ENCODE measurements around the gene GHRHR. TPM values are rescaled to one million over a fixed set of nuclear protein-coding genes. Genes with fewer than 3 reads are reported as not detected.

The GHRHR gene
- total RNA-seq, 3 donors from 2014 or later = not detected

GRCh38 chr7:31004393-31004792 lies 40.6 kb downstream of the GHRHR start:
- no peak for DNase-seq

DNA sequence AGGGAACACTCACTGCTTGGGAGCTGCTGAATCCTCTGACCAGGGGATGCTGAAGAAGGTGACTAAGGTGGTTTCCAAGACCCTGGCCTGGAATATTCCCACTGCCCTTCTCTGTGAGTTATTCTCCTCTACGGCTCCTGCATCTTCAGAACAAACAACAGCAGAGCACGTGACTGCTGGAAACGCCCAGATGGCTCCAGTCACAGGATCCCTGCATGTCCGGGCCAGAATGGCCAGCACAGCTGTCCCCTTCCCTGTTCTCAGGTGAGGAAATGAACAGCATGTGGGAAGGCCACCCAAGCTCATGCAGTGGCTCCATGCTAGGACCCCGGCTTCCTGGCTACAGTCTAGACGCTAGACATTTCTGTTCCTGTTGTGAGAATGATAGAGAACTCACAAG lies 43.1 kb downstream of the GHRHR start:
- no peak for ATAC-seq
- no peak for DNase-seq
- Mint-ChIP-seq H3K27me3 (ENCODE audit: low read depth) (peaks cover 1% of the 10 kb centered on the region), H3K9me3 (no peaks in the 10 kb centered on the region), H3K36me3 (ENCODE audit: insufficient read depth) (no peaks in the 10 kb centered on the region), H3K4me1 (ENCODE audit: low read depth) (no peaks in the 10 kb centered on the region), H3K4me3 (no peak overlapping the region)

More at GRCh38 chr7:31004393-31004792, 40.6 kb downstream of the GHRHR start:
- Mint-ChIP-seq H3K36me3 (ENCODE audit: insufficient read depth) (no peaks in the 10 kb centered on the region), H3K4me1 (ENCODE audit: low read depth) (no peaks in the 10 kb centered on the region), H3K9me3 (no peaks in the 10 kb centered on the region), H3K27me3 (ENCODE audit: low read depth) (no peaks in the 10 kb centered on the region), H3K4me3 (no peak overlapping the region)
- no peak for ATAC-seq

DNA sequence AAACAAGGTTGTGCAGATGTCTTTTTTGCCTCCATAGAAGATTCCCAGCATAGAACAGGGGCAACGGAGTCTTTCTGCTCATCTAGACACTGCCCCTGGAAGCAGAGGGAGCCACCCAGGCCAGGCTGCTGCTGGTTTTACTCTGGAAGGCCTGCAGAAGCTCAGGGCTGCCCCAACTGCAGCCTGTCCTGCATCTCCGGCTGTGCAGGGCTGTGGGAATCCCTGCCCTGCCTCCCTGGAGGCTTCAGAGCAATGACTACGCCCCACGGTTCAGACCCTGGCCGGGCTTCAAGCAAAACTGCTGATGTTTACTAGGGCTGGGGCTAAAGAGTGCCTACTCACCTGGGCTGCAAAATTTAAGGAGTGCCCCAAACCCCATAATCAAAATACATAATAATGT lies 43.9 kb downstream of the GHRHR start:
- no peak for DNase-seq
- no peak for ATAC-seq
- H3K4me3 Mint-ChIP-seq = no peak overlapping the region

DNA sequence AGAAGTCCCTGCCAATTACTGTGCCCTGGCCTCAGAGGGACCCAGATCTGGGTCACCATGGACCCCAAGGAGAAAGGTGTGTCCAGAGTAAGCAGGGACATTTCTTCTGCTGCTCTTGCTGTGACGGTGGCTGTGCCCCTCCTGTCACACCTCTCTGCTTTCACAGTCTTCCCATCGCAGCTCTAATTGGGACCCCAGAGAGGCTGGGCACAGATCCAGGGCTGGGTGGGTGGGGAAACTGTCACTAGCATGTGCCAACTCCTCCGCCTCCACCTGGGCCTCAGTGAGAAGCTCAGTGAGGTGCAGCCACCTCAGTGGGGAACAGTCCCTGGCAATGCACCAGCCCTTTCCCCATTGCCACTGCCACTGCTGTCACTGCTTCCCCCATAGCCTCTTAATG lies 51.1 kb downstream of the GHRHR start:
- peaks cover 11% of the 10 kb centered on the region for H3K27me3 Mint-ChIP-seq (ENCODE audit: low read depth)
- H3K4me1 Mint-ChIP-seq (ENCODE audit: low read depth) = peaks cover 14% of the 10 kb centered on the region
- no peaks in the 10 kb centered on the region for H3K36me3 Mint-ChIP-seq (ENCODE audit: insufficient read depth)
- DNase-seq (no peak), ATAC-seq (no peak)
- no peaks in the 10 kb centered on the region for H3K9me3 Mint-ChIP-seq
- H3K4me3 Mint-ChIP-seq = no peak overlapping the region

More for the DNA sequence above, 43.9 kb downstream of the GHRHR start:
- no peaks in the 10 kb centered on the region for H3K4me1 Mint-ChIP-seq (ENCODE audit: low read depth)
- no peaks in the 10 kb centered on the region for H3K36me3 Mint-ChIP-seq (ENCODE audit: insufficient read depth)
- H3K9me3 Mint-ChIP-seq = no peaks in the 10 kb centered on the region
- peaks cover 1% of the 10 kb centered on the region for H3K27me3 Mint-ChIP-seq (ENCODE audit: low read depth)

- Mint-ChIP-seq H3K4me1 (ENCODE audit: low read depth) (peaks cover 20% of the 10 kb centered on the region), H3K36me3 (ENCODE audit: insufficient read depth) (no peaks in the 10 kb centered on the region), H3K9me3 (no peaks in the 10 kb centered on the region), H3K4me3 (no peak overlapping the region), H3K27me3 (ENCODE audit: low read depth) (peaks cover 10% of the 10 kb centered on the region)
- DNase-seq (no peak), ATAC-seq (no peak)
Observed at GRCh38 chr7:31017032-31017675, 53.4 kb downstream of the GHRHR start.

GRCh38 chr7:31017721-31018120 lies 54.0 kb downstream of the GHRHR start:
- ATAC-seq = no peak
- peaks cover 10% of the 10 kb centered on the region for H3K27me3 Mint-ChIP-seq (ENCODE audit: low read depth)
- H3K9me3 Mint-ChIP-seq = no peaks in the 10 kb centered on the region
- H3K4me1 Mint-ChIP-seq (ENCODE audit: low read depth) = peaks cover 20% of the 10 kb centered on the region
- no peak for DNase-seq
- H3K36me3 Mint-ChIP-seq (ENCODE audit: insufficient read depth) = no peaks in the 10 kb centered on the region
- H3K4me3 Mint-ChIP-seq = no peak overlapping the region

- Mint-ChIP-seq H3K27me3 (ENCODE audit: low read depth) (peaks cover 5% of the 10 kb centered on the region), H3K9me3 (peaks cover 4% of the 10 kb centered on the region), H3K36me3 (ENCODE audit: insufficient read depth) (no peaks in the 10 kb centered on the region), H3K4me3 (no peak overlapping the region), H3K4me1 (ENCODE audit: low read depth) (peaks cover 28% of the 10 kb centered on the region)
- DNase-seq = no peak
- no peak for ATAC-seq
Observed at GRCh38 chr7:31019509-31019908, 55.8 kb downstream of the GHRHR start.

GRCh38 chr7:31020161-31020560 lies 56.4 kb downstream of the GHRHR start:
- H3K9me3 Mint-ChIP-seq = peaks cover 4% of the 10 kb centered on the region
- peaks cover 5% of the 10 kb centered on the region for H3K27me3 Mint-ChIP-seq (ENCODE audit: low read depth)
- no peaks in the 10 kb centered on the region for H3K36me3 Mint-ChIP-seq (ENCODE audit: insufficient read depth)
- H3K4me1 Mint-ChIP-seq (ENCODE audit: low read depth) = peaks cover 28% of the 10 kb centered on the region
- DNase-seq (no peak), ATAC-seq (no peak)
- no peak overlapping the region for H3K4me3 Mint-ChIP-seq

- DNase-seq (no peak), ATAC-seq (no peak)
- no peaks in the 10 kb centered on the region for H3K36me3 Mint-ChIP-seq (ENCODE audit: insufficient read depth)
- H3K9me3 Mint-ChIP-seq = peaks cover 4% of the 10 kb centered on the region
- H3K4me3 Mint-ChIP-seq = no peak overlapping the region
- peaks cover 28% of the 10 kb centered on the region for H3K4me1 Mint-ChIP-seq (ENCODE audit: low read depth)
- H3K27me3 Mint-ChIP-seq (ENCODE audit: low read depth) = peaks cover 5% of the 10 kb centered on the region
Observed at GRCh38 chr7:31020652-31021051, 56.9 kb downstream of the GHRHR start.

DNA sequence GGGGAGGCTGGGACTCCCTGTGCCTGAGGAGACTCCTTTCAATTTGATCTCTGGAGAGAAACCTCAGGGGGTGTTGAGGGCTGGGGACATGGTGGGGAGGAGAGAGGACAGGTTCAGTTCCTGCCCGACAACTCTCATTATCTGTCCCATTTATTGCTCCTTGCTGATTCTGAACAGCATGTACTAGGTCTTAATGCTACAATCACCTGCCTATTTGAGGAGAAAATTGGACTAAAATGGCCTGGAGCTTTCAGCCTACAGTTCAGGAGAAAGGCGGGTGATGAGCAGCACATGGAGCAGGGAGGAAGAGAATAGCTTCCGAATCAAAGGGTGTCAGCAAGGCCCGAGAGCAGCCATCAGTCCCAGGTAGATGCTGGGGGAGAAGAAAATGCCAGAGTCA lies 58.4 kb downstream of the GHRHR start:
- H3K36me3 Mint-ChIP-seq (ENCODE audit: insufficient read depth) = no peaks in the 10 kb centered on the region
- peaks cover 4% of the 10 kb centered on the region for H3K9me3 Mint-ChIP-seq
- ATAC-seq = no peak

GRCh38 chr7:31022726-31023125 lies 59.0 kb downstream of the GHRHR start:
- Mint-ChIP-seq H3K36me3 (ENCODE audit: insufficient read depth) (no peaks in the 10 kb centered on the region), H3K9me3 (peaks cover 4% of the 10 kb centered on the region), H3K4me1 (ENCODE audit: low read depth) (peaks cover 23% of the 10 kb centered on the region), H3K4me3 (no peak overlapping the region), H3K27me3 (ENCODE audit: low read depth) (no peaks in the 10 kb centered on the region)
- DNase-seq = no peak
- no peak for ATAC-seq

More for the DNA sequence above, 58.4 kb downstream of the GHRHR start:
- peaks cover 26% of the 10 kb centered on the region for H3K4me1 Mint-ChIP-seq (ENCODE audit: low read depth)
- no peak overlapping the region for H3K4me3 Mint-ChIP-seq
- no peak for DNase-seq
- H3K27me3 Mint-ChIP-seq (ENCODE audit: low read depth) = no peaks in the 10 kb centered on the region

GRCh38 chr7:31023877-31024276 lies 60.1 kb downstream of the GHRHR start:
- DNase-seq = no peak

DNA sequence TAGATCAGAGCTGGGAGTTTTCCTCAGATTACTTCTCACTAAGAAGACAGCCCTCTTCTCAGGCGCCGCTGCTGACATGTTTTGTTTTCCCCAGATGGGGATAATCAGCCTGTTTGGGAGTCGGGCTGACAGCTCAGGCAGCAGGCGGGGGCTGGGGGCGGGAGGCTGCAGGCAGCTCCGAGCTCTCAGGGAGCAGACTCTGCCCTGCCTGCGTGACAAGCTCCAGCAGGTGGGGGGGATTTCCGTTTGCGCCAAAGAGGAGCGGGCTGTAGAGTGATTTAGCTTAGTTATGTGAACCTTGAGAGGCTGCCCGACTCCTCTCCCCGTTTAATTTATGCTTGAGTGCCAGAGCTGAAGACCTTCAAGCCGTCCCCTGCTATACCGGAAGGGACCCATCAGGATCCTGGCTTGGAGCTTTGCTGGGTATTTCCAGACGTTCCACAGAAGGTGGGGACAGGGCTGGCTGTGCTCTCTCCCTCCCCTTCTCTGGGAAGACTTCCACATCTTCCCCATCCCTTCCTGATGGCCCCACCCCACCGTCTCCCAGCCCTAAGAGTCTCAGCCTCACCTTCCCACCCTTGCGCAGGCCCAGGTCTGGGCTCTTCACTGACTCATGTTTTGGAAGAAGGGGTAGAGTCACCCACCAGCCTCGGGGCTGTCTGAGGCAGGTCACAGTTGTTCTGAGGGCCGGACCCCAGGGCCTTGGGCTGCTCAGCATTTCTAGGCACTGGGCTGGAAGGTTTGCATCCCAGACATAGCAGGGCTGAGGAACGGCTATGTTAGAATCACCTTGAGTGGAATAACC lies 63.6 kb downstream of the GHRHR start:
- H3K9me3 Mint-ChIP-seq = peaks cover 4% of the 10 kb centered on the region
- ATAC-seq (no peak), DNase-seq (no peak)
- H3K4me1 Mint-ChIP-seq (ENCODE audit: low read depth) = peaks cover 8% of the 10 kb centered on the region
- no peaks in the 10 kb centered on the region for H3K27me3 Mint-ChIP-seq (ENCODE audit: low read depth)
- H3K4me3 Mint-ChIP-seq = no peak overlapping the region
- H3K36me3 Mint-ChIP-seq (ENCODE audit: insufficient read depth) = no peaks in the 10 kb centered on the region

More at GRCh38 chr7:31023877-31024276, 60.1 kb downstream of the GHRHR start:
- peaks cover 4% of the 10 kb centered on the region for H3K9me3 Mint-ChIP-seq
- ATAC-seq = peak; percentile 16 to 43
- no peaks in the 10 kb centered on the region for H3K36me3 Mint-ChIP-seq (ENCODE audit: insufficient read depth)
- peaks cover 20% of the 10 kb centered on the region for H3K4me1 Mint-ChIP-seq (ENCODE audit: low read depth)
- H3K4me3 Mint-ChIP-seq = no peak overlapping the region
- H3K27me3 Mint-ChIP-seq (ENCODE audit: low read depth) = no peaks in the 10 kb centered on the region

DNA sequence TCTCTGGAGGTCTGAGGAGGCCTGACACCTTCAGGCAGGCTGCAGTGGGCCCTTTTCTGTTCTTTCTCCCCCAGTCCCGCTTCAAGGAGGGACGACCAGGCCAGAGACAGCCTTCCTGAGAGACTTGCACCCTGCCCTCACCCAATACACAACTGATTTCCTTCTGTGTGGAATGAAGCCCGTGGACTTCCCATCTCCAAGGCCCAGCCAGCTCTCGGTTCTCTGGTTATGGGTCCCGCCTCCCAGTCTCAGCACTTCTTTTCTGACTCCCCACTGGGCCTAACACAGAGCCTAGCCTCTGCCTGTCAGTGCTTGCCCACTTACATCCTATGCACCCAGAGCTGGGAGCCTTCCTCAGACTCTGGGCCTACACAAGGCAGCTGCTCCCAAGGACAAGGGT lies 64.3 kb downstream of the GHRHR start:
- Mint-ChIP-seq H3K4me3 (no peak overlapping the region), H3K4me1 (ENCODE audit: low read depth) (peaks cover 8% of the 10 kb centered on the region), H3K36me3 (ENCODE audit: insufficient read depth) (no peaks in the 10 kb centered on the region), H3K27me3 (ENCODE audit: low read depth) (no peaks in the 10 kb centered on the region), H3K9me3 (peaks cover 4% of the 10 kb centered on the region)
- ATAC-seq (no peak), DNase-seq (no peak)

- H3K9me3 Mint-ChIP-seq = peaks cover 4% of the 10 kb centered on the region
- ATAC-seq (no peak), DNase-seq (no peak)
- no peaks in the 10 kb centered on the region for H3K27me3 Mint-ChIP-seq (ENCODE audit: low read depth)
- no peaks in the 10 kb centered on the region for H3K36me3 Mint-ChIP-seq (ENCODE audit: insufficient read depth)
- H3K4me1 Mint-ChIP-seq (ENCODE audit: low read depth) = peaks cover 5% of the 10 kb centered on the region
- no peak overlapping the region for H3K4me3 Mint-ChIP-seq
Observed at GRCh38 chr7:31028417-31028992, 64.8 kb downstream of the GHRHR start.
